Amygdala (tissue), 56 donors: Measurements from ENCODE around the gene OTUD7B.
"Not testable (repeated sequence)": the region's sequence is repeated elsewhere in the genome, so short reads cannot be mapped to it uniquely, and the experiment has no call there.

Experiments
- DNase-seq, 56 donors: peaks; one replicate each; lab custom pipeline; 2025; lab: John Stamatoyannopoulos, UW

OTUD7B gene

DNA sequence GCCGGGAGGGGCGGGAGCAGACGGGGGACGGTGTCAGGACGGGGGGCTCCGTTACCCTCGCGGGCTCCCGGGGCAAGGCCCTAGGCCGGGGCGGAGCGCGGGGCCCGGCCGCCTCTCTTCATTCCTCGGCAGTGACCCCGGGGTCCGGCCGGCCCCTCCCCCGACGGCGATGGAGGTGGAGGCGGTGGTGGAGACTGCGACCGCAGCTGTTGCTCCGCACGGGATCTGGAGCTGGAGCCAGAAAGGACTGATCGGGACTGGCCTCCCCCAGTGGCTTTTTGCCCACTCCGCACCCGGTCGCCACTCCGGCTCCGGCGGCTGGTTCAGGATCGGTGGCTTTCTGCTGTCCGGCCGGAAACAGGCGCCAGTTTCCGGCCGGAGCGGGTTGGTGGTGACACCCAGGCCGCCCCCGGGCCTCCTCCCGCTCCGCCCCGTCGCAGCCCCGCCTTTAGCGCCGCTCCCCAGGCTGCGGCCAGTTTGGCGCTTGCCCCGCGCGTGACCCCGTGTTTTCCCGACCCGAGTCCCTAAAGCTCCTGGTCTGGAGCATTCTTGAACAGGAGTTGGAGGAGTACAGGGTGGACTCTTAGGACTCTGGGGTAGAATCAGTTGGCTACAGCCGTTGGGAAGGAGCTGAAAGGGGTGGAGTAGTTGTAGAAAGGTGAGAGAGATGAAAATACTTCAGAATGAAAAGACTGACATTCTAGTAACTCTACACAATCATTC lies at the start of gene OTUD7B:
TSS of gene OTUD7B (minus strand) at position 334 of the 723 bp plus-strand sequence. CDS start 33,216 bp downstream, outside the sequence.
- DNase-seq, result peak; percentile 21 to 92 (median 80)

DNA sequence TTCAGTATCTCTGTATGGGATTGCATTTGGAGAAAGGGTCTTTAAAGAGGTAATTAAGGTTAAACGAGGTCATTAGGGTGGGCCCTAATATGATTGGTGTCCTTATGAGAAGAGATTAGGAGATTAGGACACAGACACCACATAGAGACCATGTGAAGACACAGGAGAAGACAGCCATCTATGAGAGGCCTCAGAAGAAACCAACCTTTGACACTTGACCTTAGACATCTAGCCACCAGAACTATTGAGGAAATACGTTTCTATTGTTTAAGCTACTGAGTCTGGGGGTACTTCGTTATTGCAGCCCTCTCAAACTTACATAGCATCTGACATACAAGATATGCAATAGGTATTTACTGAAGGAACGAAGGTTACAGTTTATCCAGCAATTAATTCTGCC lies 49.7 kb upstream of the OTUD7B start:
- no peak for DNase-seq

DNA sequence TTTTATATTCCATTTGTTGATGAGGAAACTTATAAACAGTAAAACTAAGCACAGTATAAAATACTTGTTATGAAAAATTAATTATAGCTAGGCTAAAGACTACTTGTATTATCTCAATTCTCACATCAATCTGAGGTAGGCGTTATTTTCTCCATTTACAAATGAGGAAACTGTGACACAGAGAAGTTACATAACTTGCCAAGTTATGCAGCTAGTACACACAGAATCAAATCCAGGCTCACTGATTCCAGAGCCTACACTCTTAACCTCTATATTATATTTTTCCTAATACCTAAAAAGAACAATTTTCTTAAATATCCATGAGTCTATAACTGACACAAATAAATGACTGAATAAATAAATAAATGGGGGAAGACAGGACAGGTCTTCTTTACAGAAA lies 45.9 kb upstream of the OTUD7B start:
- DNase-seq, result no peak

- not testable (repeated sequence) for DNase-seq
Measured at GRCh38 chr1:150055507-150055906, 45.0 kb upstream of the OTUD7B start.

GRCh38 chr1:150053926-150054325 lies 43.4 kb upstream of the OTUD7B start:
- DNase-seq, result no peak

DNA sequence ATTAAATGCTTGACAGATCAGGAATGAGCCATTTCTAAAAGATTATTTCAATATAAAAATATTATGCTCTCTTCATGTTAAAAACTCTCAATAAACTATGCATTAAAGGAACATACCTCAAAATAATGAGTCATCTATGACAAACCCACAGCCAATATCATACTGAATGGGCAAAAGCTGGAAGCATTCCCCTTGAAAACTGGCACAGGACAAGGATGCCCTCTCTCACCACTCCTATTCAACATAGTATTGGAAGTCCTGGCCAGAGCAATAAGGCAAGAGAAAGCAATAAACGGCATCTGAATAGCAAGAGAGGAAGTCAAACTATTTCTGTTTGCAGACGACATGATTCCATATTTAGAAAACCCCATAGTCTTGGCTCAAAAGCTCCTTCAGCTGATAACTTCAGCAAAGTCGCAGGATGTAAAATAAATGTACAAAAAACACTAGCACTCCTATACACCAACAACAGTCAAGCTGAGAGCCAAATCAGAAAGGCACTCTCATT lies 41.4 kb upstream of the OTUD7B start:
- DNase-seq, result not testable (repeated sequence)

- no peak for DNase-seq
Measured at GRCh38 chr1:150051089-150051373, 40.5 kb upstream of the OTUD7B start.

- no peak for DNase-seq
Measured at GRCh38 chr1:150049926-150050325, 39.4 kb upstream of the OTUD7B start.

GRCh38 chr1:150034336-150034735 lies 23.8 kb upstream of the OTUD7B start:
- DNase-seq, result no peak

DNA sequence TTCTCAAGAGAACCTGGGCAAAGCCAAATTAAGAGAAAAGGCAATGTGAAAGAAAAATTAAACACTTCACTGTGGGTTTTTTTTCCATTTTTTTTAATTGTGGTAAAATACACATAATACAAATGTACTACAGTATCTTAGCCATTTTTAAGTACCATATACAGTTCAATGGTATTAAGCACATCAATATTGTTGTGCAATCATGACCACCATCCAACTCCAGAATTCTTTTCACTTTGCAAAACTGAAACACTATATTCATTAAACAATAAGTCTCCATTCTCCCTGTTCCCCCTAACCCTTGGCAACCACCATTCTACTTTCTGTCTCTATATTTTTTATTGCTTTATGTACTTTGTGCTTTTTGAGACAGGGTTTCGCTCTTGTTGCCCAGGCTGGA lies 17.8 kb upstream of the OTUD7B start:
- no peak for DNase-seq

DNA sequence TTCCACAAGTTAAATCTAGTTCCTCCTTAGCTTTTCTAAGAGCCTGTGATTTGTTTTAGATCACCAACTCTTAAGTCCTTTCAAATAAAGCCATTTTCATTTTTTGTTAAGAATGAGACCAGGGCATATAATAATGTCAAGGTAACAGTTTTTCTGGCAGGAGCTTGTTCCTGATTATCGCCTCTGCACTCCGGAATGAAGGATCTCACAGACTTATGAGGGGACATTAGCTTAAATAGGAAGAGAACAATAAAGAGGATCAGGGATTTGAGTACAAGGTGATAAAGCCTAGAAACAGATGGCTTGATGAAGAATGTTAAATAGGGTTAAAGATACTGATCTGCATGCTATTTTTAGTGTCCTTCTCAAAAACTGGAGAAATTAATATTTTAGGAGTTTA lies 13.6 kb upstream of the OTUD7B start:
- DNase-seq, result no peak

DNA sequence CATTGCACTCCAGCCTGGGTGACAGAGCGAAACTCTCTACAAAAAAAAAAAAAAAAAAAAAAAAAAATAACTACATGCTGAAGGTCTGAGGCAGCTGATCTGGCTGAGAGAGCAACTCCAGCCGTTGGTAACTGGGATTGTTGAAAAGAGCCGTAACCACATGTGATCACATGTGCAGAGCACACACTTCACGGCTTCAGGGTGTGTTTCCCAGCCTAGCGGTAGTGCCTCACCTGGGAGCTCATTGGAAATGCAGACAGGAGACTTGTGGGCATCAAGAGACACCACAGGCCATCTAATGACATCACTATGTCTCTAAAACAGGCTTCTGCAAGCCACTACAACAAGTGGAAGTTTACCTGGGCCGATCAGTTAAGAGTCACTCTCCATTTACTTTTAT lies 11.8 kb upstream of the OTUD7B start:
- DNase-seq, result no peak

DNA sequence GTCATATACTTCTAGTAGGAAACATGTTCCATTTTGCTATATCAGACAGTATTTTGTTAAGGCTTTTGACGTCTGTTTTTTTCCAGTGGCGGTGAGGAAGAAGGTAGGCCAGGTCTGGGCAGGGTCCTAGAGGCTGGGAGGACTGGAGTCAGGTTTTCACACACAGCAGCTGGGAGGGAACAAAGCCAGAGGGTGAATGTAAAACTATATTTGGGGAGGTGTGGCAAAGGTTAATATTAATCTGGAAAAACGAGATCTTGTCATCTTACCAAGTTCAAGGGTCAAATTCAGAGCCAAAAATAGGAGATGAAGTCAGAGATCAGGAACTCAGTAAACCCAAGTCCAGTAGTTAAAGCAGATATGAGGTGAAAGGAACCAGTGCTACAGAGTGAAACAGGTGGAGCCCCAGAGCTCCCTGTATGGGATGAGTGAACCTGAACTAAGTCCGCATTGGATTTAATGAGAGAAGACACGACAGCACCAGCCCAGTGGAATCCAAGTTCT lies 10.7 kb upstream of the OTUD7B start:
- no peak for DNase-seq

GRCh38 chr1:150020711-150021110 lies 10.2 kb upstream of the OTUD7B start:
- DNase-seq, result no peak

GRCh38 chr1:150018165-150018564 lies 7.6 kb upstream of the OTUD7B start:
- DNase-seq, result no peak

DNA sequence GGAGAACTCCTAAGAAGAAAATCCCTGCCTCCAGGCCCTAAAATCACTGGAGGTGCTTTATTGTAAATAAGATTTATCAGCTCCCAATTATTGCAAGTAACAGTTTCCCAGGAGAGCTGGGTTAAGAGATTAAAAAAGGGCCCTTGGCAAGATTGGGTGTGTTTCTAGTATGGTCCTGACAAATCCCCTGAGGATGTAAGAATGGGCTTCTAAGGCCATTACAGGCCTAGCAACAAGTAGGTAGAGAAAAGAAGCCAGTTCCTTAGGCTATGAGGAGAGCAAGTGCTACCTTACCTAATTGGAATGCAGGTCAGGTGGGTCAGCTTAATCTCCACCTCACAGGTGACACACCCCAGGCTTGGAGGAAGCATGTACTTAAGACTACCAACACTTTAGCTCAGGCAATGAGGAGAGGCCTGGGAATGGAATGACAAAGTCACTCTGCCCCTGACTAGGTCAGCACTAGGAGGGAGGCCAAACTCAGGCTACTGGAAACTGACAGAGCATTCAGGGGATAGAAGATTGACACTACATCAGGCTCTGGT lies 6.8 kb upstream of the OTUD7B start:
- no peak for DNase-seq

DNA sequence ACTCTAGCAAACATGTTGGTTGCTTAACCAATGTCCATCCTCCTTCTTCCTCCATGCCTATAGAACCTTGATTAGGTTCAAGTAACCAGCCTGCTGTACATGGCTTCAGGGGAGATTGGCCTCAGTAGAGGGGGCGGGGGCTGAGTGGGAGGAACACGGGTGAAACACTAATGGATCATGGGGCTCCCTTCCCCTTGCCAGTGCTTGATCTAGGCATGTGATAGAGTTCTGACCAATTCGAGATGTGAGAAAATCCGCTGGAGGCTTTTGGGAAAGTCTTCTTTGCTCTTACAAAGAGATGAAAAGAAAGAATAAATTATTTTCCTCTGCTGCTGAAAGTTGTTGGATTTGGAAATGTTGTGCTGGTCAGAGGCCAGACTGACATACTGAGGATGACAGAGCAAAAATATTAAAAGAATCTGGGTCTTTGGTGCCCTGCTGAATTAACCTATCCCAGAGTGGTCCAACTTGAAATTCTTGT lies 5.2 kb upstream of the OTUD7B start:
- no peak for DNase-seq

DNA sequence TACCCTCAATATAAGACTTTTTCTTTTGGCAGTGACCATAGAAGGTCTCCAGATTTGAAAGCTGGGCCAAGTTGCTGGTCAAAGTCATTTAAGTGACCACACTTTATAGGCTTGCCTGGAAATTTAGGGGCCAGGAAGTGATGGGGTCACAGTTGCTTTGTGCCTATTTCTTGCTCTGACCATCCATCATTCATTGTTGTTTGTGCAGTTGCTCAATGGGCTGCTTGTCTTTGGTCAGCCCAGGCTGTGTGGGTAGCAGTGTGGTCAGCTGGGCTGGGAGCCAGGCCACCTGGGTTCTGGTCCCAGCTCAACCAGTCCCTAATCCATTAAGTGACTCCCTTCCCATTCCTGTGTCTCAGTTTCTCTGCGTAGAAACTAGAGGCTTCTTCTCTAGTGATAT lies 2.1 kb upstream of the OTUD7B start:
- DNase-seq, result peak in 52 of 56 donors; percentile 14 to 94 (median 76)

DNA sequence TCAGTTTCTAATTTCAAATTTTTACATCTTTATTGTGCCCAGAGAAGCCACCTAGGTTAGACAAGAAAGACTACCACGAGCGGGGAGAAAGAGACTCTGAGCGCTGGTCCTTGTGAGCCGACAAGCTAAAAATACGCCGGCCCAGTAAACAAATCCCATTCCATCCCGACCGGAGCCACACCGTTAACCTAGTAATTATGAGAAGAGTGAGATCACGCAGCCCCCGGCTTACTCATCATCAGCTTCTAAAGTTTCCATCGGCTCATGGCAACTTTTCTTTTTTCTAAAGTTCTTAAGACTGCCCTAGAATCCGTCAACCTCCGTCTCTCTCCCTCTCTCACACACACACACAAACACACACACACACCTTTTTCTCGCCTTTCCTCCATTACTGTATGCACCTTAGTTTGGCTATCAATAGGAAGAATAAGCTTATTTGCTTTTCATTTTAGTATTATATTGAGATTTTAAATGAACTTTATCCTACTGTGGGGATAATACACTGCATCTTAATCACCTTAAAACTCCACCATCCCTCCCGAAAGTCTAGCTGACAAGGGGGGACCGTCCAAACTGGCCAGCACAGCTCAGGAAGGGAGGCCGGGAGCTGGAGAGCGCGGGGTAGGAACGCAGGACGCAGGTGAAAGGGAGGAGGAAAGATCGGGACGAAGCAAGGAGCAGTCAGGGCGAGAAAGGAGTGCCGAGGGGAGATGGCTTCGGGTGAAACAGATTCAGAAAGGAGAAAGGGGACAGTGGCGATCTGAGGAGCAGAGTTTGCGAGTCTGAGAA lies 728 bp downstream of the OTUD7B start:
- DNase-seq, result peak in 29 of 56 donors; percentile 2 to 45 (median 19)

- DNase-seq, result no peak
Measured at GRCh38 chr1:150008699-150009098, 1.8 kb downstream of the OTUD7B start.

- peak in 17 of 56 donors; percentile 1 to 59 (median 16) for DNase-seq
Measured at GRCh38 chr1:150006881-150007421, 3.6 kb downstream of the OTUD7B start.
